BJ (cell line): ENCODE data around the gene AKR1C8. TPM values are rescaled to one million over a fixed set of nuclear protein-coding genes. Genes with fewer than 3 reads are reported as not detected.
"Not testable (repeated sequence)": the region's sequence is repeated elsewhere in the genome, so short reads cannot be mapped to it uniquely, and the experiment has no call there.

ENCODE experiments used
- CTCF ChIA-PET: fragments of 350-600 bp; formaldehyde crosslinking; extraction: SDS; loops from one replicate; lab custom pipeline; 2021; ENCODE audit warnings: antibody characterized with exemption, inconsistent platforms; lab: Yijun Ruan, JAX
- POLR2A ChIA-PET: fragments of 300-600 bp; sonication (Branson Sonifier 250); formaldehyde crosslinking; extraction: SDS; loops from one replicate; lab custom pipeline; 2021; ENCODE audit warnings: antibody characterized with exemption; lab: Charles Lee
- DNase-seq: peaks from one replicate; pipeline ENCODE4 v3.0.0-alpha.2; 2011; ENCODE audit warnings: low read depth
- H3K27me3 ChIP-seq: 2 replicates; pipeline ENCODE4 v1.6.0; 2011; ENCODE audit warnings: low read length; ENCODE audit not compliant: control insufficient read depth, insufficient read depth
- H3K36me3 ChIP-seq: 2 replicates; pipeline ENCODE4 v1.5.1; 2011; ENCODE audit warnings: low read length; ENCODE audit not compliant: control insufficient read depth, insufficient read depth
- H3K4me3 ChIP-seq: 2 replicates; pipeline ENCODE4 v1.5.1; 2011; ENCODE audit warnings: low read depth, mild to moderate bottlenecking, control low read depth, low read length
- CTCF ChIP-seq: IDR thresholded peaks from 2 replicates; pipeline ENCODE4 v1.5.1; 2011; ENCODE audit warnings: low read depth, mild to moderate bottlenecking, control low read depth, inconsistent platforms, low read length, moderate library complexity; ENCODE audit not compliant: insufficient read depth
- polyA plus RNA-seq: library from polyadenylated mRNA; depleted of rRNA; stranded (reverse); fragments of >200 nt; gene quantifications from 2 replicates; pipeline ENCODE4 v1.2.3, GENCODE V29; 2011

AKR1C8 gene
- polyA plus RNA-seq, 1 experiment = not detected

GRCh38 chr10:5143137-5143536 lies 41.8 kb downstream of the AKR1C8 start:
- no peak for TF ChIP-seq CTCF
- ChIA-PET POLR2A (no interaction called here), CTCF (no interaction called here)
- H3K4me3 ChIP-seq = no peak overlapping the region
- H3K27me3 ChIP-seq = no peaks in the 10 kb centered on the region
- no peak for DNase-seq
- no peaks in the 10 kb centered on the region for H3K36me3 ChIP-seq

GRCh38 chr10:5142199-5142598 lies 42.8 kb downstream of the AKR1C8 start:
- POLR2A ChIA-PET = no interaction called here
- TF ChIP-seq CTCF = no peak
- no peak overlapping the region for H3K4me3 ChIP-seq
- DNase-seq = no peak
- no peaks in the 10 kb centered on the region for H3K36me3 ChIP-seq
- CTCF ChIA-PET = no interaction called here
- H3K27me3 ChIP-seq = no peaks in the 10 kb centered on the region

- H3K4me3 ChIP-seq, POLR2A ChIA-PET, H3K36me3 ChIP-seq, DNase-seq, H3K27me3 ChIP-seq: not testable (repeated sequence)
- CTCF ChIA-PET = interaction anchor here (0.9 kb wide), 1 partner anchor 12 kb away, joined by 3 read pairs; no protein-coding TSS in a partner anchor
Measured at GRCh38 chr10:5137699-5138098, 47.3 kb downstream of the AKR1C8 start.

- no peak for TF ChIP-seq CTCF
- H3K36me3 ChIP-seq = no peaks in the 10 kb centered on the region
- no peak for DNase-seq
- CTCF ChIA-PET = interaction anchor here (0.9 kb wide), 1 partner anchor 11 kb away, joined by 3 read pairs; no protein-coding TSS in a partner anchor
- POLR2A ChIA-PET = no interaction called here
- H3K27me3 ChIP-seq = no peaks in the 10 kb centered on the region
- H3K4me3 ChIP-seq = no peak overlapping the region
Measured at GRCh38 chr10:5136468-5137087, 48.4 kb downstream of the AKR1C8 start.

GRCh38 chr10:5135581-5135980 lies 49.4 kb downstream of the AKR1C8 start:
- Histone ChIP-seq H3K36me3 (no peaks in the 10 kb centered on the region), H3K27me3 (no peaks in the 10 kb centered on the region), H3K4me3 (no peak overlapping the region)
- POLR2A ChIA-PET = no interaction called here
- CTCF ChIA-PET = no interaction called here
- no peak for TF ChIP-seq CTCF
- DNase-seq = no peak
